ENCODE measurements around the gene DDIT3.

DDIT3 gene

GRCh38 chr12:57547288-57548012 is 27.1 kb upstream of the DDIT3 start:
- DNase-seq (ENCODE audit: low spot score): no peak

GRCh38 chr12:57546438-57547287 is 26.3 kb upstream of the DDIT3 start, which contains the start of gene DCTN2:
TSS of gene DCTN2 (minus strand) at chr12:57547192. CDS start at chr12:57547063, 129 bp downstream.
- DNase-seq (ENCODE audit: low spot score): peak; percentile 98

GRCh38 chr12:57545809-57546437 is 25.6 kb upstream of the DDIT3 start:
- no peak for DNase-seq (ENCODE audit: low spot score)

- no peak for DNase-seq (ENCODE audit: low spot score)
Measured at GRCh38 chr12:57543581-57543980, 23.3 kb upstream of the DDIT3 start.

GRCh38 chr12:57541717-57542116 is 21.4 kb upstream of the DDIT3 start:
- no peak for DNase-seq (ENCODE audit: low spot score)

- no peak for DNase-seq (ENCODE audit: low spot score)
Measured at GRCh38 chr12:57541001-57541400, 20.7 kb upstream of the DDIT3 start.

- DNase-seq (ENCODE audit: low spot score): no peak
Measured at GRCh38 chr12:57539134-57539768, 18.9 kb upstream of the DDIT3 start.

- DNase-seq (ENCODE audit: low spot score): no peak
Measured at GRCh38 chr12:57536597-57536942, 16.3 kb upstream of the DDIT3 start.

- no peak for DNase-seq (ENCODE audit: low spot score)
Measured at GRCh38 chr12:57535764-57536596, 15.7 kb upstream of the DDIT3 start.

- no peak for DNase-seq (ENCODE audit: low spot score)
Measured at GRCh38 chr12:57534991-57535543, 14.8 kb upstream of the DDIT3 start.

GRCh38 chr12:57534250-57534649 is 13.9 kb upstream of the DDIT3 start:
- DNase-seq (ENCODE audit: low spot score): no peak

- no peak for DNase-seq (ENCODE audit: low spot score)
Measured at GRCh38 chr12:57533108-57533507, 12.8 kb upstream of the DDIT3 start.

- DNase-seq (ENCODE audit: low spot score): no peak
Measured at GRCh38 chr12:57531836-57532235, 11.5 kb upstream of the DDIT3 start.

GRCh38 chr12:57530396-57531142 is 10.3 kb upstream of the DDIT3 start:
- DNase-seq (ENCODE audit: low spot score): no peak

- DNase-seq (ENCODE audit: low spot score): no peak
Measured at GRCh38 chr12:57529831-57530230, 9.5 kb upstream of the DDIT3 start.

- DNase-seq (ENCODE audit: low spot score): no peak
Measured at GRCh38 chr12:57528831-57529555, 8.7 kb upstream of the DDIT3 start.

- no peak for DNase-seq (ENCODE audit: low spot score)
Measured at GRCh38 chr12:57528176-57528575, 7.9 kb upstream of the DDIT3 start.

- DNase-seq (ENCODE audit: low spot score): no peak
Measured at GRCh38 chr12:57527184-57527583, 6.9 kb upstream of the DDIT3 start.

GRCh38 chr12:57526477-57527126 is 6.3 kb upstream of the DDIT3 start:
- DNase-seq (ENCODE audit: low spot score): no peak
